Endothelial cell of umbilical vein (primary cell): ENCODE results near the gene GAA. TPM values are rescaled to one million over a fixed set of nuclear protein-coding genes. Genes with fewer than 3 reads are reported as not detected.

ENCODE experiments used
- BruUV-seq: library from RNA; stranded (reverse); fragments of 400-500 nt; replicated peaks from 2 replicates; lab custom pipeline; 2021; lab: Mats Ljungman, UMichigan
- CTCF ChIA-PET: fragments of 300-600, 350-600 bp; sonication (Branson Sonifier 250); formaldehyde crosslinking; loops from one replicate; lab custom pipeline; 2021; ENCODE audit warnings: antibody characterized with exemption, inconsistent platforms; lab: Charles Lee
- POLR2A ChIA-PET: fragments of 300-600, 350-600 bp; sonication (Branson Sonifier 250); formaldehyde crosslinking; loops from one replicate; lab custom pipeline; 2021; ENCODE audit warnings: antibody characterized with exemption, inconsistent platforms; lab: Charles Lee
- DNase-seq: peaks from one replicate; pipeline ENCODE4 v3.0.0-alpha.2; 2011; ENCODE audit warnings: low read depth, low spot score
- FAIRE-seq: peaks from 2 replicates; lab custom pipeline; 2011; peaks lifted over from hg19 to GRCh38; lab: Jason Lieb, UNC
- H2AFZ ChIP-seq: 2 replicates; pipeline ENCODE4 v1.6.0; 2012; ENCODE audit warnings: low read depth, low read length, control low read depth, inconsistent platforms
- H3K27ac ChIP-seq: 2 replicates; pipeline ENCODE4 v1.5.1; 2011; ENCODE audit warnings: low read depth, mild to moderate bottlenecking, control low read depth, low read length, moderate library complexity; ENCODE audit not compliant: insufficient read depth
- H3K27me3 ChIP-seq, 2 experiments: 2 replicates each; pipeline versions ENCODE4 v1.6.0 to v1.6.1; 2011; ENCODE audit warnings: low read length in 2 of 2, mixed read lengths in 1 of 2; ENCODE audit not compliant: control insufficient read depth in 2 of 2, insufficient read depth in 2 of 2
- H3K36me3 ChIP-seq, 2 experiments: 2 replicates in 1 of 2; 3 replicates in 1 of 2; pipeline ENCODE4 v1.5.1; 2011; ENCODE audit warnings: low read length in 2 of 2, mild to moderate bottlenecking in 1 of 2, moderate library complexity in 1 of 2; ENCODE audit not compliant: control insufficient read depth in 2 of 2, insufficient read depth in 2 of 2; ENCODE audit errors: extremely low read depth in 1 of 2
- H3K4me1 ChIP-seq: 3 replicates; pipeline ENCODE4 v1.5.1; 2011; ENCODE audit warnings: mild to moderate bottlenecking, low read length; ENCODE audit not compliant: control insufficient read depth, insufficient read depth; ENCODE audit errors: extremely low read depth
- H3K4me2 ChIP-seq: 2 replicates; pipeline ENCODE4 v1.6.1; 2011; ENCODE audit warnings: low read length, control low read depth, mixed read lengths; ENCODE audit not compliant: insufficient read depth
- H3K4me3 ChIP-seq, 3 experiments: fragments of 200-600 bp in 1 of 3; sonication (generic), shearing (Covaris generic) in 1 of 3; replicated peaks in 1 of 3; 2 replicates each; pipeline ENCODE4 v1.5.1; 2011 to 2016; ENCODE audit warnings: control low read depth in 3 of 3, low read length in 3 of 3, mild to moderate bottlenecking in 2 of 3, inconsistent platforms in 1 of 3, low read depth in 1 of 3, moderate library complexity in 1 of 3; ENCODE audit not compliant: insufficient read depth in 1 of 3
- H3K79me2 ChIP-seq: 2 replicates; pipeline ENCODE4 v1.6.0; 2012; ENCODE audit warnings: low read length, inconsistent platforms; ENCODE audit not compliant: control insufficient read depth, insufficient read depth
- H3K9ac ChIP-seq: replicated peaks from 2 replicates; pipeline ENCODE3; 2011; ENCODE audit warnings: low read length, control low read depth; ENCODE audit not compliant: insufficient read depth; ENCODE audit errors: extremely low read depth
- H3K9me1 ChIP-seq: replicated peaks from 3 replicates; pipeline ENCODE4 v1.6.0; 2011; ENCODE audit warnings: mild to moderate bottlenecking, low read length; ENCODE audit not compliant: control insufficient read depth, insufficient read depth; ENCODE audit errors: extremely low read depth
- H3K9me3 ChIP-seq: replicated peaks from 2 replicates; pipeline ENCODE4 v1.5.1; 2012; ENCODE audit warnings: low read length, inconsistent platforms; ENCODE audit not compliant: control insufficient read depth, insufficient read depth
- H4K20me1 ChIP-seq: replicated peaks from 2 replicates; pipeline ENCODE3; 2011; ENCODE audit warnings: mild to moderate bottlenecking, low read length; ENCODE audit not compliant: control insufficient read depth, insufficient read depth; ENCODE audit errors: extremely low read depth
- CTCF ChIP-seq, 2 donors: IDR thresholded peaks; 1 replicate in 1 of 2; 2 replicates in 1 of 2; pipeline ENCODE4 v1.5.1; 2011; ENCODE audit warnings: low read length in 2 of 2, mild to moderate bottlenecking in 2 of 2, moderate library complexity in 2 of 2, control low read depth in 1 of 2, inconsistent platforms in 1 of 2, low read depth in 1 of 2; ENCODE audit not compliant: insufficient read depth in 1 of 2; ENCODE audit errors: extremely low read depth in 1 of 2
- EZH2 ChIP-seq: IDR thresholded peaks from 2 replicates; pipeline ENCODE4 v1.6.1; 2012; ENCODE audit warnings: borderline replicate concordance, low read depth, mild to moderate bottlenecking, moderate library complexity, low read length, inconsistent platforms; ENCODE audit not compliant: severe bottlenecking
- FOS ChIP-seq: IDR thresholded peaks from 2 replicates; pipeline ENCODE4 v1.6.1; 2011; ENCODE audit warnings: mild to moderate bottlenecking, low read length, moderate library complexity, borderline replicate concordance; ENCODE audit not compliant: insufficient read depth
- GATA2 ChIP-seq: IDR thresholded peaks from 2 replicates; pipeline ENCODE4 v1.7.0; 2011; ENCODE audit warnings: low read depth, mild to moderate bottlenecking, moderate library complexity, mixed read lengths, low read length; ENCODE audit not compliant: insufficient read length, insufficient read depth
- JUN ChIP-seq: IDR thresholded peaks from 2 replicates; pipeline ENCODE4 v1.6.1; 2011; ENCODE audit warnings: borderline replicate concordance, low read depth; ENCODE audit not compliant: insufficient read length, insufficient read depth
- MAX ChIP-seq: IDR thresholded peaks from 2 replicates; pipeline ENCODE4 v1.6.1; 2011; ENCODE audit not compliant: insufficient read depth, insufficient read length
- MYC ChIP-seq: IDR thresholded peaks from one replicate; pipeline ENCODE4 v1.6.1; 2011; ENCODE audit warnings: mild to moderate bottlenecking, low read depth, low read length
- POLR2AphosphoS5 ChIP-seq: IDR thresholded peaks from 2 replicates; pipeline ENCODE4 v1.6.1; 2012; ENCODE audit warnings: low read depth, mild to moderate bottlenecking, control low read depth, low read length, moderate library complexity; ENCODE audit not compliant: insufficient read depth
- dilution Hi-C: fragments of 300-500 bp; cut with MboI; formaldehyde crosslinking; loops from one replicate; pipeline ENCODE4 v1.15.0; 2019; ENCODE audit warnings: low sequenced_read_pairs; ENCODE audit not compliant: extremely low pct_ligation_motif_present
- intact Hi-C: fragments of 100-400 bp; cut with micrococcal nuclease; formaldehyde crosslinking; loops from one replicate; pipeline ENCODE4 v1.10.0; 2022
- polyA plus RNA-seq, 4 experiments: library from polyadenylated mRNA; depleted of rRNA in 3 of 4; stranded (reverse) in 3 of 4; unstranded in 1 of 4; fragments of >200 nt; gene quantifications; 2 replicates each; pipeline versions ENCODE4 v1.2.1 to v1.2.3, GENCODE V29; 2011 to 2012; ENCODE audit warnings: missing spikeins in 1 of 4
- total RNA-seq: library from RNA; stranded (reverse); gene quantifications from 2 replicates; pipeline ENCODE4 v1.2.3, GENCODE V29; 2021

The GAA gene
- total and polyA plus RNA-seq, 2 donors (not counting 3 experiments of a cell fraction or from before 2014, with no cell fraction given) = 26.3 to 49.7 TPM

DNA sequence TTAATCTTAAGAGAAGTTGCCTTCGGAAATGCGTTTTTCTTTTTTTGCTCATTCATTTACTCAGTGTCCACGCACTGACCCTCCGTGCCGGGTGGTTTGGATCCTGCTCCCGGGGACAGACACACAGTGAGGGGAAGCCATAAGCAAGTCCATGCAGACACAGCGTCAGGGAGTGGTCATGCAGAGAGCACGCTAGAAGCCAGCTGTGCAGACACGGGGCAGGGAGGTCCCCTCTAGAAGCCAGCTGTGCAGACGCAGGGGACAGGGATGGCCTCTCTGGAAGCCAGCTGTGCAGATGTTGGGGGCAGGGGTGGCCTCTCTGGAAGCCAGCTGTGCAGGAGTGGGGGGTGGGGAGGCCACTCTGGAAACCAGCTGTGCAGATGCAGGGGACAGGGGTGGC, 4.8 kb downstream of the GAA start:
- FAIRE-seq (no peak), DNase-seq (no peak)
- Histone ChIP-seq H2AFZ (no peak overlapping the region), H3K4me1 (peaks cover 5% of the 10 kb centered on the region), H4K20me1 (no peaks in the 10 kb centered on the region), H3K27ac (no peak overlapping the region), H3K36me3 (no peaks in the 10 kb centered on the region), H3K27me3 (no peaks in the 10 kb centered on the region), H3K79me2 (no peaks in the 10 kb centered on the region), H3K9me3 (no peaks in the 10 kb centered on the region), H3K9me1 (no peaks in the 10 kb centered on the region), H3K4me2 (no peak overlapping the region), H3K4me3 (no peak overlapping the region), H3K9ac (no peak overlapping the region)
- CTCF ChIA-PET = interaction anchor here (1.5 kb wide), 1 partner anchor 18 kb away, joined by 4 read pairs; no protein-coding TSS in a partner anchor
- POLR2A ChIA-PET = no interaction called here
- TF ChIP-seq JUN (no peak), MAX (no peak)
- intact Hi-C loops = loop anchor here (10.0 kb wide), 1 partner anchor 259 kb away; no protein-coding TSS in a partner anchor
- no TSS peak for BruUV-seq
- dilution Hi-C loops = no loop called here

DNA sequence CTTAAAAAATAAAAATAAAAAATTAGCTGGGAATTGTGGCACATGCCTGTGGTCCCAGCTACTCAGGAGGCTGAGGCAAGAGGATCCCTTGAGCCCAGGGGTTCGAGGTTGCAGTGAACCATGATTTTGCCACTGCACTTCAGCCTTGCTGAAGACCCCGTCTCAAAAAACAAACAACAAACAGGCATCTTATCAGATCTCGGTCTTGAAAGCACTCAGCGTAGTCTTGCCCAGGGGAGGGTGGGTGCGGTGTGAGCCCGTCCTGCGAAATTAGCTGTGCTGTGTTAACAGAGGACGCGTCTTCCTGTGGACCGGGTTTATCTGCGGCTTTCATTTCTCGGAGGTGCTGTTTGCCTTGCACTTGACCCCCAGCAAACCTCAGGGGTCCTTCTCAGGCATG, 5.4 kb downstream of the GAA start:
- BruUV-seq = no TSS peak
- TF ChIP-seq MYC (no peak), EZH2 (no peak), GATA2 (no peak), FOS (no peak), MAX (no peak), CTCF (IDR thresholded peaks at IDR 0.05; ENCODE audit: extremely low read depth in 1 of 2, insufficient read depth in 1 of 2, low read depth in 1 of 2, low read length in 2 of 2) (no peak), POLR2AphosphoS5 (no peak)
- H3K4me2 ChIP-seq = no peak overlapping the region
- intact Hi-C loops = loop anchor here (10.0 kb wide), 1 partner anchor 258 kb away; no protein-coding TSS in a partner anchor
- no peak overlapping the region for H3K9ac ChIP-seq
- no peaks in the 10 kb centered on the region for H3K9me3 ChIP-seq
- no peaks in the 10 kb centered on the region for H4K20me1 ChIP-seq
- POLR2A ChIA-PET = no interaction called here
- no peaks in the 10 kb centered on the region for H3K79me2 ChIP-seq
- peaks cover 5% of the 10 kb centered on the region for H3K4me1 ChIP-seq
- H3K4me3 ChIP-seq = no peak overlapping the region
- no peak for DNase-seq
- no peaks in the 10 kb centered on the region for H3K27me3 ChIP-seq
- H3K36me3 ChIP-seq = no peaks in the 10 kb centered on the region
- dilution Hi-C loops = no loop called here
- CTCF ChIA-PET = interaction anchor here (1.5 kb wide), 1 partner anchor 17 kb away, joined by 4 read pairs; no protein-coding TSS in a partner anchor
- H3K9me1 ChIP-seq = no peaks in the 10 kb centered on the region
- no peak for FAIRE-seq
- H2AFZ ChIP-seq = no peak overlapping the region
- no peak overlapping the region for H3K27ac ChIP-seq
